ENCODE measurements around the gene MAP3K13.
"Not testable (repeated sequence)": the region's sequence is repeated elsewhere in the genome, so short reads cannot be mapped to it uniquely, and the experiment has no call there.

The MAP3K13 gene

GRCh38 chr3:185341616-185342458 lies 21.1 kb upstream of the MAP3K13 start:
- DNase-seq, result no peak

- no peak for DNase-seq
Observed at GRCh38 chr3:185342459-185343174, 20.3 kb upstream of the MAP3K13 start.

GRCh38 chr3:185347399-185347798 lies 15.5 kb upstream of the MAP3K13 start:
- no peak for DNase-seq

- DNase-seq, result no peak
Observed at GRCh38 chr3:185350841-185351240, 12.1 kb upstream of the MAP3K13 start.

- no peak for DNase-seq
Observed at GRCh38 chr3:185351396-185351795, 11.5 kb upstream of the MAP3K13 start.

- DNase-seq, result no peak
Observed at GRCh38 chr3:185353225-185353624, 9.7 kb upstream of the MAP3K13 start.

GRCh38 chr3:185353823-185354614 lies 8.9 kb upstream of the MAP3K13 start:
- peak; percentile 17 for DNase-seq

- DNase-seq, result no peak
Observed at GRCh38 chr3:185356499-185356898, 6.4 kb upstream of the MAP3K13 start.

GRCh38 chr3:185361920-185362319 lies 1.0 kb upstream of the MAP3K13 start:
- DNase-seq, result no peak

GRCh38 chr3:185363662-185364203 lies 797 bp downstream of the MAP3K13 start:
- DNase-seq, result no peak

- no peak for DNase-seq
Observed at GRCh38 chr3:185365291-185366073, 2.5 kb downstream of the MAP3K13 start.

- no peak for DNase-seq
Observed at GRCh38 chr3:185366074-185366335, 3.1 kb downstream of the MAP3K13 start.

GRCh38 chr3:185366913-185367312 lies 4.0 kb downstream of the MAP3K13 start:
- no peak for DNase-seq

GRCh38 chr3:185370349-185370748 lies 7.4 kb downstream of the MAP3K13 start:
- not testable (repeated sequence) for DNase-seq

- no peak for DNase-seq
Observed at GRCh38 chr3:185371306-185372074, 8.6 kb downstream of the MAP3K13 start.

- no peak for DNase-seq
Observed at GRCh38 chr3:185381320-185382058, 18.6 kb downstream of the MAP3K13 start.

GRCh38 chr3:185382154-185382553 lies 19.2 kb downstream of the MAP3K13 start:
- DNase-seq, result no peak

GRCh38 chr3:185386515-185386914 lies 23.6 kb downstream of the MAP3K13 start:
- DNase-seq, result not testable (repeated sequence)

- no peak for DNase-seq
Observed at GRCh38 chr3:185387646-185388045, 24.7 kb downstream of the MAP3K13 start.

- DNase-seq, result no peak
Observed at GRCh38 chr3:185393055-185393454, 30.1 kb downstream of the MAP3K13 start.

- no peak for DNase-seq
Observed at GRCh38 chr3:185397676-185398075, 34.7 kb downstream of the MAP3K13 start.

Measured in effector CD8-positive, alpha-beta T cell (primary cell).